Endothelial cell of umbilical vein (primary cell): ENCODE data around the gene ZMYM3. TPM values are rescaled to one million over a fixed set of nuclear protein-coding genes. Genes with fewer than 3 reads are reported as not detected.

Experiments used
- Bru-seq: library from RNA; stranded (reverse); fragments of 400-500 nt; gene quantifications from one replicate; lab custom pipeline; 2021; lab: Mats Ljungman, UMichigan
- BruChase-seq, 2 experiments: library from RNA; stranded (reverse); fragments of 400-500 nt; gene quantifications; one replicate each; lab custom pipeline; 2021; lab: Mats Ljungman, UMichigan
- BruUV-seq: library from RNA; stranded (reverse); fragments of 400-500 nt; replicated peaks from 2 replicates; lab custom pipeline; 2021; lab: Mats Ljungman, UMichigan
- CTCF ChIA-PET: fragments of 300-600, 350-600 bp; sonication (Branson Sonifier 250); formaldehyde crosslinking; loops from one replicate; lab custom pipeline; 2021; ENCODE audit warnings: antibody characterized with exemption, inconsistent platforms; lab: Charles Lee
- POLR2A ChIA-PET: fragments of 300-600, 350-600 bp; sonication (Branson Sonifier 250); formaldehyde crosslinking; loops from one replicate; lab custom pipeline; 2021; ENCODE audit warnings: antibody characterized with exemption, inconsistent platforms; lab: Charles Lee
- DNase-seq: peaks from one replicate; pipeline ENCODE4 v3.0.0-alpha.2; 2011; ENCODE audit warnings: low read depth, low spot score
- FAIRE-seq: peaks from 2 replicates; lab custom pipeline; 2011; peaks lifted over from hg19 to GRCh38; lab: Jason Lieb, UNC
- H2AFZ ChIP-seq: 2 replicates; pipeline ENCODE4 v1.6.0; 2012; ENCODE audit warnings: low read depth, low read length, control low read depth, inconsistent platforms
- H3K27ac ChIP-seq: 2 replicates; pipeline ENCODE4 v1.5.1; 2011; ENCODE audit warnings: low read depth, mild to moderate bottlenecking, control low read depth, low read length, moderate library complexity; ENCODE audit not compliant: insufficient read depth
- H3K27me3 ChIP-seq, 2 experiments: 2 replicates each; pipeline versions ENCODE4 v1.6.0 to v1.6.1; 2011; ENCODE audit warnings: low read length in 2 of 2, mixed read lengths in 1 of 2; ENCODE audit not compliant: control insufficient read depth in 2 of 2, insufficient read depth in 2 of 2
- H3K36me3 ChIP-seq, 2 experiments: 2 replicates in 1 of 2; 3 replicates in 1 of 2; pipeline ENCODE4 v1.5.1; 2011; ENCODE audit warnings: low read length in 2 of 2, mild to moderate bottlenecking in 1 of 2, moderate library complexity in 1 of 2; ENCODE audit not compliant: control insufficient read depth in 2 of 2, insufficient read depth in 2 of 2; ENCODE audit errors: extremely low read depth in 1 of 2
- H3K4me1 ChIP-seq: 3 replicates; pipeline ENCODE4 v1.5.1; 2011; ENCODE audit warnings: mild to moderate bottlenecking, low read length; ENCODE audit not compliant: control insufficient read depth, insufficient read depth; ENCODE audit errors: extremely low read depth
- H3K4me2 ChIP-seq: 2 replicates; pipeline ENCODE4 v1.6.1; 2011; ENCODE audit warnings: low read length, control low read depth, mixed read lengths; ENCODE audit not compliant: insufficient read depth
- H3K4me3 ChIP-seq, 3 experiments: fragments of 200-600 bp in 1 of 3; sonication (generic), shearing (Covaris generic) in 1 of 3; replicated peaks in 1 of 3; 2 replicates each; pipeline ENCODE4 v1.5.1; 2011 to 2016; ENCODE audit warnings: control low read depth in 3 of 3, low read length in 3 of 3, mild to moderate bottlenecking in 2 of 3, inconsistent platforms in 1 of 3, low read depth in 1 of 3, moderate library complexity in 1 of 3; ENCODE audit not compliant: insufficient read depth in 1 of 3
- H3K79me2 ChIP-seq: 2 replicates; pipeline ENCODE4 v1.6.0; 2012; ENCODE audit warnings: low read length, inconsistent platforms; ENCODE audit not compliant: control insufficient read depth, insufficient read depth
- H3K9ac ChIP-seq: replicated peaks from 2 replicates; pipeline ENCODE3; 2011; ENCODE audit warnings: low read length, control low read depth; ENCODE audit not compliant: insufficient read depth; ENCODE audit errors: extremely low read depth
- H3K9me1 ChIP-seq: replicated peaks from 3 replicates; pipeline ENCODE4 v1.6.0; 2011; ENCODE audit warnings: mild to moderate bottlenecking, low read length; ENCODE audit not compliant: control insufficient read depth, insufficient read depth; ENCODE audit errors: extremely low read depth
- H3K9me3 ChIP-seq: replicated peaks from 2 replicates; pipeline ENCODE4 v1.5.1; 2012; ENCODE audit warnings: low read length, inconsistent platforms; ENCODE audit not compliant: control insufficient read depth, insufficient read depth
- H4K20me1 ChIP-seq: replicated peaks from 2 replicates; pipeline ENCODE3; 2011; ENCODE audit warnings: mild to moderate bottlenecking, low read length; ENCODE audit not compliant: control insufficient read depth, insufficient read depth; ENCODE audit errors: extremely low read depth
- CTCF ChIP-seq, 2 donors: IDR thresholded peaks; 1 replicate in 1 of 2; 2 replicates in 1 of 2; pipeline ENCODE4 v1.5.1; 2011; ENCODE audit warnings: low read length in 2 of 2, mild to moderate bottlenecking in 2 of 2, moderate library complexity in 2 of 2, control low read depth in 1 of 2, inconsistent platforms in 1 of 2, low read depth in 1 of 2; ENCODE audit not compliant: insufficient read depth in 1 of 2; ENCODE audit errors: extremely low read depth in 1 of 2
- EZH2 ChIP-seq: IDR thresholded peaks from 2 replicates; pipeline ENCODE4 v1.6.1; 2012; ENCODE audit warnings: borderline replicate concordance, low read depth, mild to moderate bottlenecking, moderate library complexity, low read length, inconsistent platforms; ENCODE audit not compliant: severe bottlenecking
- MYC ChIP-seq: IDR thresholded peaks from one replicate; pipeline ENCODE4 v1.6.1; 2011; ENCODE audit warnings: mild to moderate bottlenecking, low read depth, low read length
- POLR2A ChIP-seq: IDR thresholded peaks from 2 replicates; pipeline ENCODE4 v1.6.1; 2012; ENCODE audit warnings: low read depth, mild to moderate bottlenecking, control low read depth, low read length
- dilution Hi-C: fragments of 300-500 bp; cut with MboI; formaldehyde crosslinking; loops from one replicate; pipeline ENCODE4 v1.15.0; 2019; ENCODE audit warnings: low sequenced_read_pairs; ENCODE audit not compliant: extremely low pct_ligation_motif_present
- intact Hi-C: fragments of 100-400 bp; cut with micrococcal nuclease; formaldehyde crosslinking; loops from one replicate; pipeline ENCODE4 v1.10.0; 2022
- long read RNA-seq: library from polyadenylated mRNA; stranded (forward); transcript quantifications from one replicate; pipeline ENCODE4 v2.0.0, GENCODE V29; 2021
- polyA minus RNA-seq, 3 experiments: library from RNA; depleted of rRNA, polyadenylated mRNA; stranded (reverse); fragments of >200 nt; gene quantifications; 1 replicate in 1 of 3; 2 replicates in 2 of 3; pipeline ENCODE4 v1.2.3, GENCODE V29; 2011
- polyA plus RNA-seq, 4 experiments: library from polyadenylated mRNA; depleted of rRNA in 3 of 4; stranded (reverse) in 3 of 4; unstranded in 1 of 4; fragments of >200 nt; gene quantifications; 2 replicates each; pipeline versions ENCODE4 v1.2.1 to v1.2.3, GENCODE V29; 2011 to 2012; ENCODE audit warnings: missing spikeins in 1 of 4
- total RNA-seq: library from RNA; stranded (reverse); gene quantifications from 2 replicates; pipeline ENCODE4 v1.2.3, GENCODE V29; 2021

Gene ZMYM3
- total RNA-seq (32.9 and 33.1 TPM in 2 replicates), polyA plus RNA-seq (24.7 and 26.5 TPM in 2 replicates), polyA minus RNA-seq (39.9 and 46.3 TPM in 2 replicates), Bru-seq, nascent RNA (percentile 52 among the genes with signal in this experiment), BruChase-seq, experiment 1, labeled RNA remaining after a 6-hour chase (percentile 87 among the genes with signal in this experiment), BruChase-seq, experiment 2, labeled RNA remaining after a 2-hour chase (percentile 75 among the genes with signal in this experiment)
- 21.1 and 21.8 TPM in 2 replicates for polyA plus RNA-seq (2011; cell fraction: cytosol; rRNA removed)
- 58.9 and 62.9 TPM in 2 replicates for polyA plus RNA-seq (2011; cell fraction: nucleus; rRNA removed)
- 19.0 and 22.9 TPM in 2 replicates for polyA plus RNA-seq (2012)
- polyA minus RNA-seq (2011; cell fraction: cytosol; rRNA and poly(A)+ RNA removed) = 16.8 TPM
- 18.8 and 21.3 TPM in 2 replicates for polyA minus RNA-seq (2011; cell fraction: nucleus; rRNA and poly(A)+ RNA removed)
- long read RNA-seq, partial matches to known transcripts = 23 of 33 reads
- long read RNA-seq, other reads (novel, unspliced or antisense) = 9 of 33 reads

- FAIRE-seq (peak; percentile 79), DNase-seq (peak; percentile 80)
- Histone ChIP-seq H3K4me2 (peak within 1 kb of the TSS; percentile 85), H3K9me3 (no peaks in the 10 kb centered on the region), H3K79me2 (peaks cover 7% of the 10 kb centered on the region), H3K4me3 (peak within 1 kb of the TSS; percentile 80 to 96 (median 94)), H3K9ac (peak within 1 kb of the TSS; percentile 83), H3K27ac (peak within 1 kb of the TSS; percentile 51), H2AFZ (peak within 1 kb of the TSS; percentile 92), H3K9me1 (no peaks in the 10 kb centered on the region), H3K4me1 (peaks cover 8% of the 10 kb centered on the region), H4K20me1 (no peaks in the 10 kb centered on the region), H3K27me3 (no peaks in the 10 kb centered on the region), H3K36me3 (peaks cover 0 to 11% of the 10 kb centered on the region in 2 experiments)
- intact Hi-C loops (loop anchor here (1.0 kb wide), 2 partner anchors 29 to 112 kb away; partner anchors contain the start of genes NONO and TAF1), dilution Hi-C loops (no loop called here)
- no TSS peak for BruUV-seq
- ChIA-PET POLR2A (interaction anchor here (0.6 to 2.1 kb wide), 2 partner anchors 9 to 29 kb away, joined by 6 to 7 read pairs; partner anchors contain the start of gene NONO), CTCF (interaction anchor here (1.8 kb wide), 1 partner anchor 29 kb away, joined by 6 read pairs; the partner anchor contains the start of gene NONO)
- TF ChIP-seq MYC (no peak), POLR2A (peak; percentile 24), EZH2 (no peak), CTCF (IDR thresholded peaks at IDR 0.05; ENCODE audit: extremely low read depth in 1 of 2, insufficient read depth in 1 of 2, low read depth in 1 of 2, low read length in 2 of 2) (no peak)
Observed at GRCh38 chrX:71254092-71254963, at the start of gene ZMYM3. Gene ZMYM3 (minus strand): TSS chrX:71254140. CDS start chrX:71253255, 885 bp downstream.
